ENCODE measurements around the gene USP37.
"Not testable (repeated sequence)": the region's sequence is repeated elsewhere in the genome, so short reads cannot be mapped to it uniquely, and the experiment has no call there.

The USP37 gene

GRCh38 chr2:218576854-218577253, 8.7 kb upstream of the USP37 start:
- Histone ChIP-seq H3K4me3 (ENCODE audit: low read depth, low read length) (no peak overlapping the region), H3K9ac (ENCODE audit: low read depth, low read length) (no peak overlapping the region), H3K9me3 (ENCODE audit: control insufficient read depth, insufficient read depth, low read length) (no peaks in the 10 kb centered on the region), H3K27ac (ENCODE audit: low read depth, low read length) (no peak overlapping the region), H3K36me3 (ENCODE audit: control insufficient read depth, insufficient read depth, low read length) (peaks cover 55% of the 10 kb centered on the region), H3K27me3 (ENCODE audit: control insufficient read depth, insufficient read depth, low read length) (no peaks in the 10 kb centered on the region), H3K4me1 (ENCODE audit: control insufficient read depth, insufficient read depth, low read length) (peaks cover 32% of the 10 kb centered on the region)

- no peak overlapping the region for H3K9ac ChIP-seq (ENCODE audit: low read depth, low read length)
- H3K9me3 ChIP-seq (ENCODE audit: control insufficient read depth, insufficient read depth, low read length) = no peaks in the 10 kb centered on the region
- H3K4me1 ChIP-seq (ENCODE audit: control insufficient read depth, insufficient read depth, low read length) = peaks cover 24% of the 10 kb centered on the region
- no peaks in the 10 kb centered on the region for H3K27me3 ChIP-seq (ENCODE audit: control insufficient read depth, insufficient read depth, low read length)
- peak overlapping the region; percentile 90 for H3K4me3 ChIP-seq (ENCODE audit: low read depth, low read length)
- no peak overlapping the region for H3K27ac ChIP-seq (ENCODE audit: low read depth, low read length)
- peaks cover 46% of the 10 kb centered on the region for H3K36me3 ChIP-seq (ENCODE audit: control insufficient read depth, insufficient read depth, low read length)
Observed at GRCh38 chr2:218570850-218571249, 2.7 kb upstream of the USP37 start.

- Histone ChIP-seq H3K9me3 (ENCODE audit: control insufficient read depth, insufficient read depth, low read length) (no peaks in the 10 kb centered on the region), H3K4me3 (ENCODE audit: low read depth, low read length) (peak overlapping the region; percentile 90), H3K27ac (ENCODE audit: low read depth, low read length) (peak overlapping the region; percentile 98), H3K27me3 (ENCODE audit: control insufficient read depth, insufficient read depth, low read length) (no peaks in the 10 kb centered on the region), H3K4me1 (ENCODE audit: control insufficient read depth, insufficient read depth, low read length) (peaks cover 21% of the 10 kb centered on the region), H3K9ac (ENCODE audit: low read depth, low read length) (peak overlapping the region; percentile 98), H3K36me3 (ENCODE audit: control insufficient read depth, insufficient read depth, low read length) (peaks cover 47% of the 10 kb centered on the region)
Observed at GRCh38 chr2:218569661-218570500, 1.7 kb upstream of the USP37 start.

GRCh38 chr2:218569038-218569431, 884 bp upstream of the USP37 start:
- no peaks in the 10 kb centered on the region for H3K9me3 ChIP-seq (ENCODE audit: control insufficient read depth, insufficient read depth, low read length)
- H3K4me3 ChIP-seq (ENCODE audit: low read depth, low read length) = peak overlapping the region; percentile 90
- peak overlapping the region; percentile 98 for H3K9ac ChIP-seq (ENCODE audit: low read depth, low read length)
- H3K4me1 ChIP-seq (ENCODE audit: control insufficient read depth, insufficient read depth, low read length) = peaks cover 21% of the 10 kb centered on the region
- H3K27ac ChIP-seq (ENCODE audit: low read depth, low read length) = peak overlapping the region; percentile 98
- no peaks in the 10 kb centered on the region for H3K27me3 ChIP-seq (ENCODE audit: control insufficient read depth, insufficient read depth, low read length)
- peaks cover 47% of the 10 kb centered on the region for H3K36me3 ChIP-seq (ENCODE audit: control insufficient read depth, insufficient read depth, low read length)

GRCh38 chr2:218567797-218568189, 358 bp downstream of the USP37 start:
- peaks cover 21% of the 10 kb centered on the region for H3K4me1 ChIP-seq (ENCODE audit: control insufficient read depth, insufficient read depth, low read length)
- peak overlapping the region; percentile 79 for H3K9ac ChIP-seq (ENCODE audit: low read depth, low read length)
- H3K4me3 ChIP-seq (ENCODE audit: low read depth, low read length) = peak overlapping the region; percentile 90
- peaks cover 47% of the 10 kb centered on the region for H3K36me3 ChIP-seq (ENCODE audit: control insufficient read depth, insufficient read depth, low read length)
- peak overlapping the region; percentile 98 for H3K27ac ChIP-seq (ENCODE audit: low read depth, low read length)
- H3K27me3 ChIP-seq (ENCODE audit: control insufficient read depth, insufficient read depth, low read length) = no peaks in the 10 kb centered on the region
- H3K9me3 ChIP-seq (ENCODE audit: control insufficient read depth, insufficient read depth, low read length) = no peaks in the 10 kb centered on the region

GRCh38 chr2:218566296-218566695, 1.9 kb downstream of the USP37 start:
- Histone ChIP-seq H3K9me3 (ENCODE audit: control insufficient read depth, insufficient read depth, low read length) (no peaks in the 10 kb centered on the region), H3K27ac (ENCODE audit: low read depth, low read length) (no peak overlapping the region), H3K27me3 (ENCODE audit: control insufficient read depth, insufficient read depth, low read length) (no peaks in the 10 kb centered on the region), H3K4me3 (ENCODE audit: low read depth, low read length) (peak overlapping the region; percentile 90; the same call in 1 of the 2 replicates), H3K36me3 (ENCODE audit: control insufficient read depth, insufficient read depth, low read length) (peaks cover 50% of the 10 kb centered on the region), H3K9ac (ENCODE audit: low read depth, low read length) (no peak overlapping the region), H3K4me1 (ENCODE audit: control insufficient read depth, insufficient read depth, low read length) (peaks cover 21% of the 10 kb centered on the region)

- H3K4me3 ChIP-seq (ENCODE audit: low read depth, low read length) = no peak overlapping the region
- peaks cover 8% of the 10 kb centered on the region for H3K4me1 ChIP-seq (ENCODE audit: control insufficient read depth, insufficient read depth, low read length)
- no peaks in the 10 kb centered on the region for H3K27me3 ChIP-seq (ENCODE audit: control insufficient read depth, insufficient read depth, low read length)
- H3K9ac ChIP-seq (ENCODE audit: low read depth, low read length) = no peak overlapping the region
- no peak overlapping the region for H3K27ac ChIP-seq (ENCODE audit: low read depth, low read length)
- no peaks in the 10 kb centered on the region for H3K9me3 ChIP-seq (ENCODE audit: control insufficient read depth, insufficient read depth, low read length)
- H3K36me3 ChIP-seq (ENCODE audit: control insufficient read depth, insufficient read depth, low read length) = peaks cover 72% of the 10 kb centered on the region
Observed at GRCh38 chr2:218564056-218564455, 4.1 kb downstream of the USP37 start.

- Histone ChIP-seq H3K27me3 (ENCODE audit: control insufficient read depth, insufficient read depth, low read length) (no peaks in the 10 kb centered on the region), H3K4me3 (ENCODE audit: low read depth, low read length) (no peak overlapping the region), H3K9me3 (ENCODE audit: control insufficient read depth, insufficient read depth, low read length) (no peaks in the 10 kb centered on the region), H3K4me1 (ENCODE audit: control insufficient read depth, insufficient read depth, low read length) (peaks cover 22% of the 10 kb centered on the region), H3K27ac (ENCODE audit: low read depth, low read length) (no peak overlapping the region), H3K9ac (ENCODE audit: low read depth, low read length) (no peak overlapping the region), H3K36me3 (ENCODE audit: control insufficient read depth, insufficient read depth, low read length) (peaks cover 74% of the 10 kb centered on the region)
Observed at GRCh38 chr2:218558986-218559385, 9.2 kb downstream of the USP37 start.

- Histone ChIP-seq H3K9me3 (ENCODE audit: control insufficient read depth, insufficient read depth, low read length) (peaks cover 3% of the 10 kb centered on the region; the same call in 1 of the 2 replicates), H3K27ac (ENCODE audit: low read depth, low read length) (no peak overlapping the region), H3K36me3 (ENCODE audit: control insufficient read depth, insufficient read depth, low read length) (peaks cover 76% of the 10 kb centered on the region), H3K4me3 (ENCODE audit: low read depth, low read length) (no peak overlapping the region), H3K9ac (ENCODE audit: low read depth, low read length) (no peak overlapping the region), H3K4me1 (ENCODE audit: control insufficient read depth, insufficient read depth, low read length) (peaks cover 24% of the 10 kb centered on the region), H3K27me3 (ENCODE audit: control insufficient read depth, insufficient read depth, low read length) (no peaks in the 10 kb centered on the region)
Observed at GRCh38 chr2:218557941-218558340, 10.2 kb downstream of the USP37 start.

- Histone ChIP-seq H3K9me3 (ENCODE audit: control insufficient read depth, insufficient read depth, low read length) (peaks cover 3% of the 10 kb centered on the region; the same call in 1 of the 2 replicates), H3K27me3 (ENCODE audit: control insufficient read depth, insufficient read depth, low read length) (no peaks in the 10 kb centered on the region), H3K36me3 (ENCODE audit: control insufficient read depth, insufficient read depth, low read length) (peaks cover 76% of the 10 kb centered on the region), H3K4me3 (ENCODE audit: low read depth, low read length) (peak overlapping the region; percentile 35), H3K9ac (ENCODE audit: low read depth, low read length) (no peak overlapping the region), H3K4me1 (ENCODE audit: control insufficient read depth, insufficient read depth, low read length) (peaks cover 24% of the 10 kb centered on the region), H3K27ac (ENCODE audit: low read depth, low read length) (peak overlapping the region; percentile 79)
Observed at GRCh38 chr2:218555527-218555926, 12.6 kb downstream of the USP37 start.

GRCh38 chr2:218554225-218554624, 13.9 kb downstream of the USP37 start:
- peaks cover 24% of the 10 kb centered on the region for H3K4me1 ChIP-seq (ENCODE audit: control insufficient read depth, insufficient read depth, low read length)
- H3K27ac ChIP-seq (ENCODE audit: low read depth, low read length) = peak overlapping the region; percentile 79
- H3K9ac ChIP-seq (ENCODE audit: low read depth, low read length); H3K4me3 ChIP-seq (ENCODE audit: low read depth, low read length); H3K9me3 ChIP-seq (ENCODE audit: control insufficient read depth, insufficient read depth, low read length); H3K27me3 ChIP-seq (ENCODE audit: control insufficient read depth, insufficient read depth, low read length): not testable (repeated sequence)
- peaks cover 72% of the 10 kb centered on the region for H3K36me3 ChIP-seq (ENCODE audit: control insufficient read depth, insufficient read depth, low read length)

Data from HUES48 (cell line).